ENCODE results near the gene SLC1A7.

DNA sequence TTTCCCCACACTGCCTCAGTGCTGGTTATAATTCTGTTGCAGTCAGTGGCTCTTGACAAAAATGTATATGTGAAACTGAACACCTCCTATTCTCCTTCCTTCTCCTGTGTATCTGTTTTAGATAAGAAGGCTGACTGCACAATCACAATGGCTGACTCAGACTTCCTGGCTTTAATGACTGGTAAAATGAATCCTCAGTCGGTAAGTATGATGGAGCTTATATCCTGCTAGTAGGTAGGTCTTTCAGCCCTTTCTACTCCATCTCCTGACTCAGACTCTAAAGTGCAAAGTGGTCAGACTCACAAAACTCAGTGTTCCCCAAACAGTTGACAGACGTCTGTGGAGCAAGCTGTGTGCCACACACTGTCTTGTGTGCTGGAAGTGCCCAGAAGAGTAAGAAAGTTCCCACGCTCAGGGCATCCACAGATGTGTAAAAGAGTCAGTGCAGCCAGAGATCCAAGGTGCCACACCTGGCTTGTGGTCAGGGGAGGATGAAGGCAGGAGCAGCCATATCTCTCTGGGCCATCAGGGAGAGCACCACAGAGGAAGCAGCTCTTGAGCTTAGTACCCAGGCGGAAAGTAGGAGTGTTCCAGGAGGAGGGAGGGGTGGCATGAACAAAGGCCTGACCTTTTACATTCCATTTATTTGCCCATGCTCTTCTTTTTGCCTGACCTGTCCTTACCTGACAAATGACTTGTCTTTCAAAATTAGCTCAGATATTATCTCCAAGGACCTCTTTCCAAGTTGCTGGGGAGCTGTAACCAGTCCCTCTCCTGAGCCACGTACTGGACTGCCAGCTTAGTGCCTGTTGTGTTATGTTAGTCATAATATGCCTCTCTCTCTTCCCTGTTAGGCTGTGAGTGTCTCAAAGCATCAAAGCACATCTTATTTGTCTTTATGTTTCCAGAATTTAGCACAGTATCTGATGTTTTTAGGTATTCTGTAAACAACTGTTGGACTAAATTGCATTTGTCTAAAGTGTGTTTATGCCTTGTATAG, 94.4 kb downstream of the SLC1A7 start:
- TF ChIP-seq, protein P1, sequence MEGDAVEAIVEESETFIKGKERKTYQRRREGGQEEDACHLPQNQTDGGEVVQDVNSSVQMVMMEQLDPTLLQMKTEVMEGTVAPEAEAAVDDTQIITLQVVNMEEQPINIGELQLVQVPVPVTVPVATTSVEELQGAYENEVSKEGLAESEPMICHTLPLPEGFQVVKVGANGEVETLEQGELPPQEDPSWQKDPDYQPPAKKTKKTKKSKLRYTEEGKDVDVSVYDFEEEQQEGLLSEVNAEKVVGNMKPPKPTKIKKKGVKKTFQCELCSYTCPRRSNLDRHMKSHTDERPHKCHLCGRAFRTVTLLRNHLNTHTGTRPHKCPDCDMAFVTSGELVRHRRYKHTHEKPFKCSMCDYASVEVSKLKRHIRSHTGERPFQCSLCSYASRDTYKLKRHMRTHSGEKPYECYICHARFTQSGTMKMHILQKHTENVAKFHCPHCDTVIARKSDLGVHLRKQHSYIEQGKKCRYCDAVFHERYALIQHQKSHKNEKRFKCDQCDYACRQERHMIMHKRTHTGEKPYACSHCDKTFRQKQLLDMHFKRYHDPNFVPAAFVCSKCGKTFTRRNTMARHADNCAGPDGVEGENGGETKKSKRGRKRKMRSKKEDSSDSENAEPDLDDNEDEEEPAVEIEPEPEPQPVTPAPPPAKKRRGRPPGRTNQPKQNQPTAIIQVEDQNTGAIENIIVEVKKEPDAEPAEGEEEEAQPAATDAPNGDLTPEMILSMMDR (IDR thresholded peaks at IDR 0.05): no peak
- no peak for TF ChIP-seq POLR2A (IDR thresholded peaks at IDR 0.05)

Measured in testis (tissue), 2 donors.